ENCODE results near the gene C6orf58. TPM values are rescaled to one million over a fixed set of nuclear protein-coding genes. Genes with fewer than 3 reads are reported as not detected.

The C6orf58 gene
- polyA plus RNA-seq (ENCODE audit: insufficient read length in 3 of 3) = 1 to 10 TPM in 2 of 3 donors, under 1 TPM in 1; 0.52 to 1.5 (median 1.3) TPM
- long read RNA-seq, donor 1 = 0 reads
- long read RNA-seq, donor 2 = 0 reads
- long read RNA-seq, donor 3 = 0 reads
- long read RNA-seq, donor 4 = 0 reads
- long read RNA-seq, donor 5 = 0 reads
- long read RNA-seq, donor 6 = 0 reads
- long read RNA-seq, donor 7 = 0 reads
- long read RNA-seq, donor 8 = 0 reads
- long read RNA-seq, donor 9 = 0 reads
- long read RNA-seq, donor 10 = 0 reads
- long read RNA-seq, donor 11 = 0 reads
- long read RNA-seq, donor 12 = 0 reads
- long read RNA-seq, donor 13 = 0 reads
- long read RNA-seq, donor 14 = 0 reads
- long read RNA-seq, donor 15 = 0 reads
- long read RNA-seq, donor 16 = 0 reads

- DNase-seq = no peak
These were observed at the start of gene C6orf58 for GRCh38 chr6:127576874-127577273. C6orf58 (plus strand) TSS chr6:127577174; CDS start chr6:127577186, 12 bp downstream.

DNA sequence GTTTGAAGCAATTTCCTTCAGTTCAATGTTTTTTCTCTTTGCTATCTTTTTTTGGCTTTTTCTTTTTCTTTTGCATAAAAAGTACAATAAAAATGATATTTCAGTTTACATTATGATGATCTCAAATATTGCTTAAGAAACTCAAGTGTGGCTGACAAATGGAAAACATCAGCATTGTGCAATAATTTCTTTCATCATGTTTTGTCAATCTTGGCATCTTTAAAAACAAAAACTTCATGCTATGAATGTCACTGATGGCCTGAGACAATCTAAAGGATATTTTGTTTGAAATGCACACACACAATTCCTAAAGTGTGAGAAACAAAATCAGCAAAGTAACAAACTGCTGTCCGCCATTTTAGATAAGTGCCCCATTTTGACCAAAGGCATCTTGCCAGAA is 44.0 kb upstream of the C6orf58 start:
- no peak for DNase-seq

DNA sequence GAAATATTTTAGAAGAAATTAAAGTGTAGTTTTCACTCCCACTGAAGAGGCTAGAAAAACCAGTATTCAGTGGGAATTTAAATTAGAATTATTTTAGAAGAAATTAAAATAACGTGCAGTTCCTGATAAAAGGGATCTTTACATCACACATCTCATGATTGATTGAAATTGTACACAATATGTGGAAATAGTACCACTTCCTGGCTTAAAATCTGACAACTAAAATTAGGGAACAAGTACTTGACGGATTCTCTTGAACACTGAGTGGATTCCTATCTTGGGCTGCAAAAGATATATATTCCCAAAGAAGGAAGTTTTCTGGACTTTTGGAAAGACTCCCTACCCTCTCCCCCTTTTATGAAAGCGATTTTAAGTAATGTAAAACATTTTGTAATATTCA is 43.2 kb upstream of the C6orf58 start:
- DNase-seq = no peak

GRCh38 chr6:127538750-127539264 is 38.2 kb upstream of the C6orf58 start:
- no peak for DNase-seq

DNA sequence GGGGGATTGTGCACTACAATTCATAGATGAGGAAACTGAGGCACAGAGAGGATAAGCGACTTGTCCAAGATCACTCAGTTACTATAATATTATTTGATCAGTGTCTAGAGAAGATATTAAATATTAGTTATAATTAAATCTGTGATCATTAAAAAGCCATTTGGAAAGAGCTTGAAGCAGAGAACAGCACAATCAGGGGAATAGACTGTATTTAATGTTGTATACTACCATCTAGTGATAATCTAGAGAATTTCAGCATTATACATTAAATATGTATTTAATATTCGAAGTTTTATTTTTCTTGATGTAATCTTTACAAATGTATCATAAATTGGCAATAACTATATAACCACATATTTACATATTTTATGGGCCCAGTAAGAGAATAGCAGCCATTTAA is 37.7 kb upstream of the C6orf58 start:
- DNase-seq = no peak

DNA sequence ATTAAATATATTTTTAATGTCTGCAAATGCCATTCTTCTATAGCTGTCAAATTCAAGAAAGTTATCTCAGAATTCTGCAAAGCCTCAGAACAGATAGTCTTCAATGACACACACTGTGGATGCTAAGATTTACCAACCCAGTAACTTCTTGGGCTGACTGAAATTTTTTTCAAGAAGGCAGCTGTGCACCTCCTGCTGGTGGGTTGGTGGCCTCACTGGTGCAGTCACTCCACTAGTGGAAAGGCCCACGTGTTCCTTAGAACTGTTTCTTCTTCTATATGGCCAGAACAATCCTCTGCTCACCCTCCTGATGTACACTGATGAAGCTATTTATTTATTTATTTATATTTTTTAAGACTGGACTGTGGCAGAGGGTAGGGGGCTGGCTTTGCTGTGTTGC is 29.8 kb upstream of the C6orf58 start:
- no peak for DNase-seq

DNA sequence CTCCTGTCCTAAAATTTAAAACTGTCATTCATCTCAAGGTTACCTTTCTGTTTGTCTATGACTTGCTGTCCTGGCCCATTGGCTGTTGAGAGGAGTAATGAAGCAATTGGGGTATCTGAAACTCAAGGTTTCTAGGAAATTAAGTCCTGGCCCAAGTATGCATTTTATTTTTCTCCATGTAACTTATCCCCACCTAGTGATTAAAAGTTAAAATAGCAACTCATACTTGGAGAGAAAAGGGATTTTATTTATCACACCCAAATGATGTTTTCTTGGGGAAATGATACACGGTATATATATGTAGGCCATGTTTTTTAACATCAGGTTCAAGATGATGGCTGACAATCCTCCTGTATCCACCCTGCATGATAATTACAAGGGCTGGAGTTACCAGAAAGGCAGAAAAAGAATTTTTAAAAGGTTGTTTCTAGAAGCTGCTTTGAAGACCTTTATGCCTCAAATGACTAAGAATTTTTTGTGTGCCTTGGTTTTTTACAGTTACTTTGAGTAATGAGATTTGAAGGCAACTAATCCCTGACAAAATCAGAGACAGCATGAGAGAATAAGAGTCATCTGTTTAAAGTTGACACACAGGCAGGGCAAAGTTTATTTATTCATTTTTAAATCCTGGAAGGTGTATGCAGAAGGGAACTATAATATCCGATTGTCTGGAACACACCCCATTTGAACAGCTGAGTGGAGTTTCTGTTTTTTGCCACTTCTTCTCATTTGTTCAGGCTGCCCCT is 28.9 kb upstream of the C6orf58 start:
- DNase-seq = no peak

- DNase-seq = no peak
These were observed 26.6 kb upstream of the C6orf58 start for GRCh38 chr6:127550403-127550802.

DNA sequence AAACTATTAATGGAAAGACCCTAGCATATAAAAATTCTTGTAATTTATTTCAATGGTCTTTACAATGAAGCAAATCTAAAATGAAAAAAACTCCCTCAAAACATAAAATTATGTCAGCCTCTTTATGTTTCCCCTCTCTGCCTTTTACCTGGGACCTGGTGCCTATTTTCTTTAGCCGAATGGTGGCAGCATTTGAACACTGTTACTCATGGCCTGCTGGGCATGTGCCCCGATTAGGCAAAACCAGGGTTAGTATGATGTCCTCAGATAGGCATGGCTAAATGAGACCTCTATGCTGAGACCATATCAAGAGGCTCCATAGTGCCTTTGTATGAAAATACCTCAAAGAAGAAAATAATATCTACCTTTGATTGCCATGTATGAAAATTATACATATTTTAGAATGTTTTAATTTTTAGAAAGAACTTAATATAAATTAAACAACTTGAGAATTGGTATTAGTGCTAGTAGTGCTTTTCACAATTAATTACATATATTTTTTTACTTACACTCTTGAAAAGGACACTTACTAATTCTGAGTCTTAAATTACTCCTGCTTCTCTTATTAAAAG is 22.5 kb upstream of the C6orf58 start:
- no peak for DNase-seq

DNA sequence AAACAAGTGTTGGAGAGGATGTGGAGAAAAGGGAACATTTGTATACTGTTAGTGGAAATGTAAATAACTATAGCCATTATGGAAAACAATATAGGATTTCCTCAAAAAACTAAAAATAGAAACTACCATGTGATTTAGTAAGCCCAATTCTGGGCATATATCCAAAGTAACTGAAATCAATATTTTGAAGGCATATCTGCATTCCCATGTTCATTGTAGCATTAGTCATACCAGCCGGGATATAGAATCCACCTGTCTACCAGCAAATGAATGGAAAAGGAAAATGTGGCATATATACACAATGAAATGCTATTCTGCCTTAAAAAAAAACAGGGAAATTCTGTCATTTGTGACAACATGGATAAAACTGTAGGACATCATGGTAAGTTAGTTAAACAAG is 15.3 kb upstream of the C6orf58 start:
- DNase-seq = no peak

DNA sequence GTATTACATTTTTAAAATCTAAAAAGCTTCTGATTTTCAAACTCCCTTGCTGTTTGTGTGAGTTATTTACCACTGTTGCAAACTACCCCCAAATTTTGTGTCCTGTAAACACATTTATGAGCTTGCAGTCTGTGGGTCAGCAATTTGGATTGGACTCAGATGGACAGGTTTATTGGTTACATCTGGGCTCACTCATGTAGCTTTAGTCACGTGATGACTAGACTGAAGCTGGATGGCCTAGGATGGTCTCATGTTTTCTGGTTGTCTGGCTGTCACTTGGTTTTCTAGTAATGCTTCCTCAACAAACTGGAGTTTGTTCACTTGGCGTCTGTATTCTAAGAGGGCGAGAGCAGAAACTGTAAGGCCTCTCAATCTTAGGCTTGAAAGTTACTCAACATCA is 12.2 kb upstream of the C6orf58 start:
- DNase-seq = peak; percentile 21

- DNase-seq = no peak
These were observed 10.9 kb upstream of the C6orf58 start for GRCh38 chr6:127566119-127566518.

DNA sequence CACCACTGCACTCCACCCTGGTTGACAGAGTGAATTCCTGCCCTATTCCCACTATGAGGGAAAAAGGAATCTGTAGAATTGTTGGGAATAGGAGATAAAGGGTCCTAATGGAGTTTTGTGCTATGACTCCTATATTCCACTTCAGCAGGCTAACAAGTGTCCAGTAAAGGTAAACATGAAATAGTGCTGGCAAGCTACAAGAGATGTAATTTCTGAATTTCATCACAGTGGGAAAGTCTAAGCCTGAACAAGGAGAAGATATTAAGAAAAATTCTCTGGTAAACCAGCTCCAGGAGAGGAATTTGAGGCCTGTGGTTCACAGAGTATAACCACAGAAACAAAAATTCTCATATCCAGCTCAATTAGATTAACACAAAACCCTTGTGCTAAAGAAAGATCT is 10.3 kb upstream of the C6orf58 start:
- no peak for DNase-seq

- no peak for DNase-seq
These were observed 9.5 kb upstream of the C6orf58 start for GRCh38 chr6:127567476-127567875.

DNA sequence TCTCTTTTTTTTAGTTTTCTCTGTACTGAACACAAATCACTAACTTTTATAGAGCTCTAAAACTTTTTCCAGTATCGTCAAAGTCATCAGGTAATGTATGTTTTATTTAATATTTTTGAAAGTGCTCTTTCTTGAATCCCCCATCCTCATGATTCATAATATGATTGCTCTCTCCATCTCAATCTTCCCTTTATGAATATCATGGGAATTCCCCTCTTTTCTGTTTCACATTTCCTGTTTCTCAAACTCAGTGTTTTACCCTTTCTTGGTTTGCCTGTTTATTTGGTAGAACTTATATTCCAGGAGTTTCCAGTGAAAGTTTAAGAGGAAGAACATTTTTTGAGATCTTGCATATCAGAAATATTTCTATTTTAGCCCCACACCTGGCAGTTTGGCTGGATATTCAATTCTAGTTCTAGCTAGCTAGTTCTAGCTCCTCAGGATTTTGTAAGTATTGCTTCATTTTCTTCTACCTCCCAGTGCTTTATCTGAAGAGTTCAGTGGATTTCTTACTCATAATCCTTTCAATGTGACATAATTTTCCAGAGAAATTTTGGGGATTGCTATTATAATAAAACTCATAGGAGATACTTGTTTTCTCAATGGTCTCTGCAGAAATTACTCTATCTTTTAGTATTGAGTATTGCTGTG is 6.1 kb upstream of the C6orf58 start:
- no peak for DNase-seq

GRCh38 chr6:127578900-127579299 is 1.9 kb downstream of the C6orf58 start:
- DNase-seq = no peak

GRCh38 chr6:127581576-127581975 is 4.6 kb downstream of the C6orf58 start:
- DNase-seq = no peak

- no peak for DNase-seq
These were observed 5.9 kb downstream of the C6orf58 start for GRCh38 chr6:127582777-127583462.

- DNase-seq = no peak
These were observed 8.1 kb downstream of the C6orf58 start for GRCh38 chr6:127585123-127585522.

DNA sequence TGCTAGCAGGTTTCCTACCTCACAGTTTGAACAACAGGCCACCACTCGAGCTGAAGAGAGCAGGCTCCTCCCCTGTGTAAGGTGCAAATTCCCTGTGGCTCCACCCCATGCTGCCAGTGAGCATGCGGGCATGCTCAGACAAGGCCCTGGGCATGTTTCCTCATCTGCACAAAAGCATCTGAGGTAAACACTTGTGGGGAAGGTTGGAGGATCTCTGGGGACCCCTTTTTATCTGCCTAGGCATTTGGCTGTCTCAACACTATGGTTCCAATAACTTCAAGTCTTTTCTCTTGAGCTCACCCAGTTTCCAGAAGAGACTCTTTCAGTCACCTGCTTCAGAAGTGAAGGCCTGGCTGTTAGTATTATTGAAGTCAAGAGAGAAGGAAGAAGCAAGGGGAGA is 9.4 kb downstream of the C6orf58 start:
- no peak for DNase-seq

DNA sequence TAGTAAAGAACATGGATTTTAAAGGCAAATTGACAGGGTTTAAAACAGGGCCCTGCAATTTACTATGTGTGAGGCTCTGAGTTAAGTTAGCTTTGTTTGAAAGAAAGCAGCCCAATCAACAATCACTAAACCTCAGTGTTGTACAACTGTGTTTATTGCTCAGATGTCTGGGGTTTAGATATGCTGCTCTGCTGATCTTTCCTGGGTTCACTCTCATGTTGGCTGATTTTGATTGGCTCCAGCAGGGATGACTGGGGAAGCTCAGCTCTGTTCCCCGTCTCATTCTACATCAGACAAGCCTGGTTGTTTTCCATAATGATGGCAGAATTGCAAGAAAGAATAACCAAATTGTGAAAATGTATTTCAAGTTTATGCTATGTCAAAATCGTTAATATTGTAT is 10.9 kb downstream of the C6orf58 start:
- no peak for DNase-seq

GRCh38 chr6:127589135-127589534 is 12.2 kb downstream of the C6orf58 start:
- no peak for DNase-seq
